Measurements from ENCODE around the gene RABAC1. TPM values are rescaled to one million over a fixed set of nuclear protein-coding genes. Genes with fewer than 3 reads are reported as not detected.
"Not testable (repeated sequence)": the region's sequence is repeated elsewhere in the genome, so short reads cannot be mapped to it uniquely, and the experiment has no call there.

RABAC1 gene
- total RNA-seq, 1 experiment from 2014 or later = 69.1 TPM

- no peaks in the 10 kb centered on the region for H3K9me3 ChIP-seq (ENCODE audit: control insufficient read depth, insufficient read depth, low read depth, low read length)
- BruUV-seq (replicated peaks) = no TSS peak
- no peak for TF ChIP-seq SIN3A (IDR thresholded peaks at IDR 0.05; ENCODE audit: borderline replicate concordance, insufficient read depth, low read depth, low read length)
- TF ChIP-seq POLR2AphosphoS5 (IDR thresholded peaks at IDR 0.05; ENCODE audit: low read depth, low read length) = no peak
- no peak for TF ChIP-seq CTCF (IDR thresholded peaks at IDR 0.05)
- no peak for TF ChIP-seq REST (IDR thresholded peaks at IDR 0.05; ENCODE audit: insufficient read depth in 1 of 2, low read depth in 2 of 2, low read length in 1 of 2)
- TF ChIP-seq TCF7L2 (IDR thresholded peaks at IDR 0.05; ENCODE audit: low read depth, low read length) = no peak
- H3K4me3 ChIP-seq (ENCODE audit: low read depth in 2 of 2, low read length in 2 of 2) = peak overlapping the region; percentile 33 to 43; a peak in 3 of 4 replicates
- in situ Hi-C loops (cut with HindIII; ENCODE audit: low pct_unique_long_range_greater_than_20kb, low sequenced_read_pairs) (no loop called here), intact Hi-C loops (cut with micrococcal nuclease; ENCODE audit: unreplicated experiment) (no loop called here)
- ATAC-seq = no peak
- no peak for DNase-seq (ENCODE audit: low read depth, low spot score)
- CTCF ChIA-PET = no interaction called here
- H3K27me3 ChIP-seq (ENCODE audit: control insufficient read depth, insufficient read depth, low read length) = peaks cover 3% of the 10 kb centered on the region; the same call in 1 of the 2 replicates
- H3K27ac ChIP-seq (ENCODE audit: low read length) = no peak overlapping the region
- POLR2A ChIA-PET = interaction anchor here (0.6 kb wide), 1 partner anchor 17 kb away, joined by 4 read pairs; no protein-coding TSS in a partner anchor
- H3K4me1 ChIP-seq (ENCODE audit: control insufficient read depth, insufficient read depth, low read length) = no peaks in the 10 kb centered on the region
- no peaks in the 10 kb centered on the region; the same call in 1 of the 2 replicates for H3K36me3 ChIP-seq (ENCODE audit: control insufficient read depth, insufficient read depth, low read length)
These were observed 35.4 kb upstream of the RABAC1 start for GRCh38 chr19:41994521-41994971.

GRCh38 chr19:41993612-41994483 lies 34.7 kb upstream of the RABAC1 start, which contains the start of gene ATP1A3:
Gene ATP1A3, minus strand, starts transcription at chr19:41994230. Its CDS starts 154 bp downstream, at chr19:41994076.
- ChIA-PET CTCF (no interaction called here), POLR2A (interaction anchor here (0.6 kb wide), 1 partner anchor 17 kb away, joined by 4 read pairs; no protein-coding TSS in a partner anchor)
- BruUV-seq (replicated peaks) = no TSS peak
- no peaks in the 10 kb centered on the region for H3K27me3 ChIP-seq (ENCODE audit: control insufficient read depth, insufficient read depth, low read length)
- ATAC-seq = peak; percentile 86
- no peaks in the 10 kb centered on the region for H3K4me1 ChIP-seq (ENCODE audit: control insufficient read depth, insufficient read depth, low read length)
- no peaks in the 10 kb centered on the region; the same call in 1 of the 2 replicates for H3K36me3 ChIP-seq (ENCODE audit: control insufficient read depth, insufficient read depth, low read length)
- H3K9me3 ChIP-seq (ENCODE audit: control insufficient read depth, insufficient read depth, low read depth, low read length) = no peaks in the 10 kb centered on the region
- DNase-seq (ENCODE audit: low read depth, low spot score) = no peak
- peak within 1 kb of the TSS; percentile 33 to 43 for H3K4me3 ChIP-seq (ENCODE audit: low read depth in 2 of 2, low read length in 2 of 2)
- intact Hi-C loops (cut with micrococcal nuclease; ENCODE audit: unreplicated experiment) = no loop called here
- TF ChIP-seq SIN3A (IDR thresholded peaks at IDR 0.05; ENCODE audit: borderline replicate concordance, insufficient read depth, low read depth, low read length) = no peak
- no peak for TF ChIP-seq TCF7L2 (IDR thresholded peaks at IDR 0.05; ENCODE audit: low read depth, low read length)
- no peak for TF ChIP-seq REST (IDR thresholded peaks at IDR 0.05; ENCODE audit: insufficient read depth in 1 of 2, low read depth in 2 of 2, low read length in 1 of 2)
- in situ Hi-C loops (cut with HindIII; ENCODE audit: low pct_unique_long_range_greater_than_20kb, low sequenced_read_pairs) = no loop called here
- H3K27ac ChIP-seq (ENCODE audit: low read length) = no peak within 1 kb of the TSS

GRCh38 chr19:41991925-41992569 lies 32.9 kb upstream of the RABAC1 start:
- CTCF ChIA-PET; ATAC-seq; H3K27ac ChIP-seq (ENCODE audit: low read length); intact Hi-C loops (cut with micrococcal nuclease; ENCODE audit: unreplicated experiment); BruUV-seq (replicated peaks); H3K36me3 ChIP-seq (ENCODE audit: control insufficient read depth, insufficient read depth, low read length); H3K27me3 ChIP-seq (ENCODE audit: control insufficient read depth, insufficient read depth, low read length); H3K9me3 ChIP-seq (ENCODE audit: control insufficient read depth, insufficient read depth, low read depth, low read length); H3K4me1 ChIP-seq (ENCODE audit: control insufficient read depth, insufficient read depth, low read length); H3K4me3 ChIP-seq (ENCODE audit: low read depth in 2 of 2, low read length in 2 of 2); in situ Hi-C loops (cut with HindIII; ENCODE audit: low pct_unique_long_range_greater_than_20kb, low sequenced_read_pairs); DNase-seq (ENCODE audit: low read depth, low spot score); POLR2A ChIA-PET: not testable (repeated sequence)
